GM18508 (cell line): ENCODE results near the gene GRK3.

Experiments used
- ATAC-seq: cut with Tn5 transposase; IDR thresholded peaks from one replicate; pipeline ENCODE4 v1.9.1; 2021; ENCODE audit warnings: moderate number of reproducible peaks; ENCODE audit not compliant: insufficient read depth, unreplicated experiment

GRK3 gene

DNA sequence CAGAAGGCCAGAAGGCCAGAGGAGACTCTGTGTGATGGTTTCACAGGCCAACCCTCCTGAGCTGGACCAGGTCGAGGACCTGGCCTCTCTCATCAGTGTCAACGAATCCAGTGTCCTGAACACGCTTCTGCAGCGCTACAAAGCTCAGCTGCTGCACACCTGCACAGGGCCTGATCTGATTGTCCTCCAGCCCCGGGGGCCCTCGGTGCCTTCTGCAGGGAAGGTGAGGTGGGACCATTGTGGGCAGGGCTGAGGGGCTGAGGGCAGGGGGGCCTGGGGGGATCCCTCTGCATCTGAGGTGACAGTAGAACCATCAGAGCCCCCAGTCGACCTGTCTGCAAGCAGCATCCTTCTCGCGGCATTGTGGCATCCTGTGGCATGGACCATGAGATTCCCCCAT is 207.8 kb downstream of the GRK3 start:
- no peak for ATAC-seq

DNA sequence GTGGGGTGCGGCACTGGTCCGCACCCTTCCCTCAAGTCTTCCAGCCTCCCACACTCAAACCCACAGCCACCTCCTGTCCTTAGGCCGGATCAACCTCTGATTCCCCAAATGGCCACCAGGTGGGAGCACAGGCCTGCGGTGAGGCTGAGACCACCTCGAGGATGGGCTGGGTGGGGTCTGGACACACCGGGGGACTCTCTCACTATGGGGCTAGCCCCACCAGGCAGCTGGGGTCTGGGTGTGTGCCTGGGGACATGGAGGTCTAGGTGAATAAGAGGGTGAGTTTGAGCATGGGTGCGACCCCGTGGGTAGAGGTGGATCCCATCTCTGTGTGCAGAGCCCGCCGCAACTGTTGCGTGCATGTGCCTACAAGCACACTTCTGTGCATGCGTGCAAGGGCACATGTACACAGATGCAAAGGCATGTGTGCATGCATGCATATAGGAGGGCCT is 210.1 kb downstream of the GRK3 start:
- no peak for ATAC-seq

- ATAC-seq: no peak
Observed at GRCh38 chr22:25775531-25775930, 211.1 kb downstream of the GRK3 start.

DNA sequence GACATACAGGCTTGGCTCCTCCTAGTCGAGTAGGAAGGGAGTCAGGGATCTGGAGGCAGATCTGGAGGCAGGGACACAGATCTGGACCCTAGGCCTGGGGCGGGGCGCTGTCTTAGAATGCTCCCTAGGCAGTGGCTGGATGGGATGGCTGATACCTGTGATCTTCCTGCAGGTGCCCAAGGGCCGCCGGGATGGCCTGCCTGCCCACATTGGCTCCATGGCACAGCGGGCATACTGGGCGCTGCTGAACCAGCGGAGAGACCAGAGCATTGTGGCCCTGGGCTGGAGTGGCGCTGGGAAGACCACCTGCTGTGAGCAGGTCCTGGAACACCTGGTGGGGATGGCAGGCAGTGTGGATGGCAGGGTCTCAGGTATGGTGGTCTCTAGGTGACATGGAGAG is 212.9 kb downstream of the GRK3 start:
- no peak for ATAC-seq

DNA sequence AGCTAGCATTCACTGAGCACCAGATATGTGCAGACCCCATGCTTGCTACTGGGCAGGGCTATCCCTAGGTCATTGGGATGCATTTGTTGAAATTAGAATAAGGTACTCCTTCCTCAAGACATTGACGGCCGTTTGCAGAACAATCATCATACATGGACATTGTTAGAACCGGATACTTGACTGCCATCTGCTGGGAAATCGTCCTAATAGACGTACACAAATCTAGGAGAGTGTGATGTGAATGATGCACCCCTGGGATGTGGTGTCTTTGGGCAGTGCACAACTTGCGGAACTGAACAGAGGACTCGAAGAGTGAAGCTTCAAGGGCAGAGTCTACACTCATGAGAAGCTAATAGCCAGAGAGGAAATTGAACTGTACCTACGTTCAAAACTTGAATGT is 213.4 kb downstream of the GRK3 start:
- no peak for ATAC-seq
